Heart right ventricle (tissue), 16 donors: ENCODE results near the gene CYBC1. TPM values are rescaled to one million over a fixed set of nuclear protein-coding genes. Genes with fewer than 3 reads are reported as not detected.

Experiments used
- ATAC-seq, 8 donors: fragments of 200-7000 bp; cut with Tn5 transposase; one replicate each; pipeline ENCODE4 v1.9.1; 2020; ENCODE audit warnings: mild to moderate bottlenecking in 8 of 8, moderate library complexity in 8 of 8, moderate number of reproducible peaks in 1 of 8
- DNase-seq, 2 donors: peaks; one replicate each; pipeline ENCODE4 v3.0.0-alpha.2; 2020
- H3K27ac ChIP-seq, 10 donors: fragments of 200-600 bp; sonication (generic) in 2 of 10; one replicate each; pipeline versions ENCODE4 v1.5.0 to v1.8.0; 2020 to 2022; ENCODE audit warnings: mild to moderate bottlenecking in 3 of 10
- H3K27me3 ChIP-seq, 7 donors: fragments of 200-600 bp; one replicate each; pipeline ENCODE4 v1.8.0; 2021 to 2022; ENCODE audit warnings: mild to moderate bottlenecking in 2 of 7
- H3K36me3 ChIP-seq, 9 donors: fragments of 200-600 bp; sonication (generic) in 1 of 9; one replicate each; pipeline versions ENCODE4 v1.5.0 to v1.8.0; 2020 to 2022; ENCODE audit warnings: mild to moderate bottlenecking in 2 of 9
- H3K4me1 ChIP-seq, 9 donors: fragments of 200-600 bp; sonication (generic) in 1 of 9; one replicate each; pipeline versions ENCODE4 v1.5.0 to v1.8.0; 2020 to 2022; ENCODE audit warnings: mild to moderate bottlenecking in 4 of 9
- H3K4me3 ChIP-seq, 10 donors: fragments of 200-600 bp; sonication (generic) in 2 of 10; one replicate each; pipeline versions ENCODE4 v1.5.0 to v1.8.0; 2020 to 2022; ENCODE audit warnings: mild to moderate bottlenecking in 7 of 10, moderate library complexity in 2 of 10
- H3K9me3 ChIP-seq, 11 donors: fragments of 200-600 bp in 10 of 11; sonication (generic) in 2 of 11; one replicate each; pipeline versions ENCODE4 v1.5.0 to v1.8.0; 2013 to 2022; ENCODE audit warnings: mild to moderate bottlenecking in 2 of 11, control low read depth in 1 of 11, moderate library complexity in 1 of 11
- CTCF ChIP-seq, 9 donors: fragments of 200-600 bp; sonication (generic) in 2 of 9; IDR thresholded peaks; one replicate each; pipeline versions ENCODE4 v1.5.0 to v1.8.0; 2021 to 2022; ENCODE audit warnings: antibody characterized with exemption in 9 of 9, mild to moderate bottlenecking in 5 of 9, moderate library complexity in 1 of 9
- WGBS, 2 donors: extraction: QIAGEN DNeasy Blood & Tissue Kit; methylation state at CpG; one replicate each; pipeline ENCODE4 v1.1.7; 2013; ENCODE audit warnings: inconsistent platforms in 1 of 2; 5-methylcytosine and 5-hydroxymethylcytosine counted together
- intact Hi-C, 10 donors: fragments of 100-400 bp; cut with DNase I; formaldehyde crosslinking; loops; one replicate each; pipeline versions ENCODE4 v1.11.1 to v1.14.2; 2022
- polyA plus RNA-seq, 2 donors: library from polyadenylated mRNA; stranded (reverse); fragments of 200-250 nt; gene quantifications; one replicate each; pipeline ENCODE4 v1.2.3, GENCODE V29; 2013
- total RNA-seq, 10 donors: library from RNA; stranded (reverse); fragmentation: NEBNext Ultra II Directional in 3 of 10; extraction: Animal tissue kit (Norgen Biotek cat#: 25700) in 3 of 10; gene quantifications; one replicate each; pipeline versions ENCODE4 v1.2.1 to v1.2.4, GENCODE V29; 2021 to 2023
- donor health status: Arrhythmogenic right ventricular cardiomyopathy.
- donor health status: ischemic (EF 13 %, LVEDD 7.1; RV severe dilation, severe dysfunction).
- donor health status: healthy with polysubstance abuse.
- donor health status: DM: no; HTN: yes; CAD: no.
- donor health status: DM: no; HTN: no; CAD: no.
- donor health status: ischemic (EF 25% LVEDD 6.9; RV normal size, moderate dysfunction).
- donor health status: ischemic (EF 25% LVEDD 5.7; RV mildly dilated, moderate dysfunction).
- donor health status: healthy.
- donor health status: DM: yes; HTN: yes; CAD: no.
- donor health status: Ischemic cardiomyopathy.
- donor health status: ischemic (EF 35%, LVEDD 5.7; RV mildly dilated, moderate dysfunction).
- donor health status: nonischemic (EF 11% LVEDD 7.7; RV severe dilation, severe dysfunction).
- donor health status: DM: yes; HTN: yes; CAD: no.
- donor health status: PGD.
- donor health status: ischemic (EF 29% LVEDD 5.4; RV normal size, mild dysfunction).
- donor health status: nonischemic (EF 23%, LVEDD 6.1; RV moderate dilation, normal function).

The CYBC1 gene
- total and polyA plus RNA-seq, 12 donors, result 13.4 to 56.6 (median 21.0) TPM

- H3K27ac ChIP-seq, result no peak overlapping the region
- DNase-seq (no peak), ATAC-seq (no peak)
- intact Hi-C loops, result no loop called here
- no peaks in the 10 kb centered on the region for H3K27me3 ChIP-seq
- H3K9me3 ChIP-seq, result peaks cover 0 to 10% (median 6%) of the 10 kb centered on the region in 11 donors
- peaks cover 0 to 25% (median 3%) of the 10 kb centered on the region in 9 donors for H3K36me3 ChIP-seq
- no peak overlapping the region for H3K4me3 ChIP-seq
- 79 to 81% methylated on average over 25 of the region's 25 CpGs for WGBS, 2 donors
- H3K4me1 ChIP-seq, result peaks cover 0 to 10% (median 3%) of the 10 kb centered on the region in 9 donors
- peak; percentile 8 to 75 (median 44) for TF ChIP-seq CTCF (IDR thresholded peaks at IDR 0.05)
Observed at GRCh38 chr17:82424001-82424862, 26.3 kb downstream of the CYBC1 start.

- intact Hi-C loops, result loop anchor here in 5 of 10 donors (5.0 to 10.0 kb wide), 3 partner anchors 33 to 215 kb away; partner anchors contain the start of genes NARF (in 2 of the 5) and CYBC1 (in 1 of the 5)
Observed at GRCh38 chr17:82419540-82419939, 31.0 kb downstream of the CYBC1 start.

GRCh38 chr17:82418001-82418986, 32.3 kb downstream of the CYBC1 start, which contains the start of the genes HEXD and OGFOD3:
HEXD (plus strand) TSS chr17:82418347; CDS start chr17:82419800, 1,453 bp downstream.
OGFOD3 (minus strand) TSS chr17:82418586; CDS start chr17:82418485, 101 bp downstream.
- WGBS, 2 donors, result 1% methylated on average over 63 to 108 of the region's 108 CpGs

More at GRCh38 chr17:82419540-82419939, 31.0 kb downstream of the CYBC1 start:
- no peak for TF ChIP-seq CTCF (IDR thresholded peaks at IDR 0.05)
- Histone ChIP-seq H3K4me1 (peaks cover 3 to 27% (median 15%) of the 10 kb centered on the region in 9 donors), H3K4me3 (peak overlapping the region in 5 of 10 donors; percentile 83 to 98 (median 88)), H3K36me3 (peaks cover 0 to 19% (median 3%) of the 10 kb centered on the region in 9 donors), H3K9me3 (peaks cover 0 to 10% (median 6%) of the 10 kb centered on the region in 11 donors), H3K27me3 (no peaks in the 10 kb centered on the region), H3K27ac (peak overlapping the region in 1 of 10 donors; percentile 92)
- WGBS, 2 donors, result 79 to 94% methylated on average over 2 of the region's 2 CpGs
- DNase-seq (no peak), ATAC-seq (no peak)

More at GRCh38 chr17:82418001-82418986, 32.3 kb downstream of the CYBC1 start, which contains the start of the genes HEXD and OGFOD3:
- Histone ChIP-seq H3K36me3 (peaks cover 0 to 24% (median 3%) of the 10 kb centered on the region in 9 donors), H3K27ac (peak within 1 kb of the TSS; percentile 68 to 96 (median 92)), H3K9me3 (peaks cover 0 to 10% (median 6%) of the 10 kb centered on the region in 11 donors), H3K4me3 (peak within 1 kb of the TSS; percentile 29 to 98 (median 79)), H3K4me1 (peaks cover 3 to 30% (median 18%) of the 10 kb centered on the region in 9 donors), H3K27me3 (no peaks in the 10 kb centered on the region)
- DNase-seq, result peak; percentile 79 to 85
- intact Hi-C loops, result loop anchor here in 5 of 10 donors (5.0 to 10.0 kb wide), 3 partner anchors 34 to 213 kb away; partner anchors contain the start of genes NARF (in 2 of the 5) and CYBC1 (in 1 of the 5)
- no peak for TF ChIP-seq CTCF (IDR thresholded peaks at IDR 0.05)
- ATAC-seq, result peak; percentile 82 to 96 (median 94)
